ENCODE results near the gene GOSR1.
"Not testable (repeated sequence)": the region's sequence is repeated elsewhere in the genome, so short reads cannot be mapped to it uniquely, and the experiment has no call there.

Gene GOSR1

GRCh38 chr17:30477083-30477773 is at the start of gene GOSR1:
TSS of gene GOSR1 (plus strand) at chr17:30477408. CDS start at chr17:30477434, 26 bp downstream.
- peak; percentile 95 for DNase-seq

- no peak for DNase-seq
Measured at GRCh38 chr17:30427611-30428010, 49.6 kb upstream of the GOSR1 start.

GRCh38 chr17:30429155-30429554 is 48.1 kb upstream of the GOSR1 start:
- no peak for DNase-seq

GRCh38 chr17:30433514-30433913 is 43.7 kb upstream of the GOSR1 start:
- DNase-seq: no peak

GRCh38 chr17:30436729-30437128 is 40.5 kb upstream of the GOSR1 start:
- no peak for DNase-seq

- DNase-seq: no peak
Measured at GRCh38 chr17:30443721-30444120, 33.5 kb upstream of the GOSR1 start.

GRCh38 chr17:30446640-30447039 is 30.6 kb upstream of the GOSR1 start:
- DNase-seq: not testable (repeated sequence)

- DNase-seq: no peak
Measured at GRCh38 chr17:30449480-30449879, 27.7 kb upstream of the GOSR1 start.

- DNase-seq: no peak
Measured at GRCh38 chr17:30450125-30451027, 26.8 kb upstream of the GOSR1 start.

GRCh38 chr17:30454635-30455034 is 22.6 kb upstream of the GOSR1 start:
- no peak for DNase-seq

GRCh38 chr17:30458371-30458770 is 18.8 kb upstream of the GOSR1 start:
- no peak for DNase-seq

- DNase-seq: not testable (repeated sequence)
Measured at GRCh38 chr17:30458797-30459413, 18.3 kb upstream of the GOSR1 start.

- no peak for DNase-seq
Measured at GRCh38 chr17:30468465-30468864, 8.7 kb upstream of the GOSR1 start.

GRCh38 chr17:30472238-30472890 is 4.8 kb upstream of the GOSR1 start:
- peak; percentile 12 for DNase-seq

- no peak for DNase-seq
Measured at GRCh38 chr17:30475206-30475605, 2.0 kb upstream of the GOSR1 start.

GRCh38 chr17:30476726-30477082 is 504 bp upstream of the GOSR1 start:
- DNase-seq: peak; percentile 59

- peak; percentile 25 for DNase-seq
Measured at GRCh38 chr17:30477774-30478115, 537 bp downstream of the GOSR1 start.

- DNase-seq: no peak
Measured at GRCh38 chr17:30482555-30482954, 5.3 kb downstream of the GOSR1 start.

- no peak for DNase-seq
Measured at GRCh38 chr17:30483159-30483558, 6.0 kb downstream of the GOSR1 start.

- no peak for DNase-seq
Measured at GRCh38 chr17:30493780-30494179, 16.6 kb downstream of the GOSR1 start.

GRCh38 chr17:30495586-30495985 is 18.4 kb downstream of the GOSR1 start:
- no peak for DNase-seq

- DNase-seq: no peak
Measured at GRCh38 chr17:30503558-30503957, 26.4 kb downstream of the GOSR1 start.

- no peak for DNase-seq
Measured at GRCh38 chr17:30505868-30506417, 28.7 kb downstream of the GOSR1 start.
